ENCODE data around the gene GFOD1.

DNA sequence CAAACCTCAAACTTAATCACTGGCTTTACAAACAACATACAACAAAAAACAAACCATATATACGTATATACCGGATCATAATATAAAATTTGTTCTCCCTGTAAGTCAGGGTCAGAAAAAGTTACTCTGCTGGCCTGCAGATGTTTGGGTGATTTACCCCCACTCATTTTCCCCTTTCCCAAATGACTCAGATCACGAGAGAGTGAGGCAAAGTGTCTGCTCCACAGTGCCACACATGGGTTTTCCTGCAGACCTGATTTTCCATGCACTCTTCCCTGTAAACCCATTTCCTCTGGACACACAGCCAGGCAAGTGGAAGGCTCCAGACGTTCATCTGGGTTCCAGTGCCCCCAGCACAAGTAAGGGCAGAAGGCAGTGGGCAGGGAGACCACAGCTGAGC, 23.5 kb downstream of the GFOD1 start:
- TF ChIP-seq, protein P1, sequence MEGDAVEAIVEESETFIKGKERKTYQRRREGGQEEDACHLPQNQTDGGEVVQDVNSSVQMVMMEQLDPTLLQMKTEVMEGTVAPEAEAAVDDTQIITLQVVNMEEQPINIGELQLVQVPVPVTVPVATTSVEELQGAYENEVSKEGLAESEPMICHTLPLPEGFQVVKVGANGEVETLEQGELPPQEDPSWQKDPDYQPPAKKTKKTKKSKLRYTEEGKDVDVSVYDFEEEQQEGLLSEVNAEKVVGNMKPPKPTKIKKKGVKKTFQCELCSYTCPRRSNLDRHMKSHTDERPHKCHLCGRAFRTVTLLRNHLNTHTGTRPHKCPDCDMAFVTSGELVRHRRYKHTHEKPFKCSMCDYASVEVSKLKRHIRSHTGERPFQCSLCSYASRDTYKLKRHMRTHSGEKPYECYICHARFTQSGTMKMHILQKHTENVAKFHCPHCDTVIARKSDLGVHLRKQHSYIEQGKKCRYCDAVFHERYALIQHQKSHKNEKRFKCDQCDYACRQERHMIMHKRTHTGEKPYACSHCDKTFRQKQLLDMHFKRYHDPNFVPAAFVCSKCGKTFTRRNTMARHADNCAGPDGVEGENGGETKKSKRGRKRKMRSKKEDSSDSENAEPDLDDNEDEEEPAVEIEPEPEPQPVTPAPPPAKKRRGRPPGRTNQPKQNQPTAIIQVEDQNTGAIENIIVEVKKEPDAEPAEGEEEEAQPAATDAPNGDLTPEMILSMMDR (IDR thresholded peaks at IDR 0.05): no peak
- TF ChIP-seq, protein P2, sequence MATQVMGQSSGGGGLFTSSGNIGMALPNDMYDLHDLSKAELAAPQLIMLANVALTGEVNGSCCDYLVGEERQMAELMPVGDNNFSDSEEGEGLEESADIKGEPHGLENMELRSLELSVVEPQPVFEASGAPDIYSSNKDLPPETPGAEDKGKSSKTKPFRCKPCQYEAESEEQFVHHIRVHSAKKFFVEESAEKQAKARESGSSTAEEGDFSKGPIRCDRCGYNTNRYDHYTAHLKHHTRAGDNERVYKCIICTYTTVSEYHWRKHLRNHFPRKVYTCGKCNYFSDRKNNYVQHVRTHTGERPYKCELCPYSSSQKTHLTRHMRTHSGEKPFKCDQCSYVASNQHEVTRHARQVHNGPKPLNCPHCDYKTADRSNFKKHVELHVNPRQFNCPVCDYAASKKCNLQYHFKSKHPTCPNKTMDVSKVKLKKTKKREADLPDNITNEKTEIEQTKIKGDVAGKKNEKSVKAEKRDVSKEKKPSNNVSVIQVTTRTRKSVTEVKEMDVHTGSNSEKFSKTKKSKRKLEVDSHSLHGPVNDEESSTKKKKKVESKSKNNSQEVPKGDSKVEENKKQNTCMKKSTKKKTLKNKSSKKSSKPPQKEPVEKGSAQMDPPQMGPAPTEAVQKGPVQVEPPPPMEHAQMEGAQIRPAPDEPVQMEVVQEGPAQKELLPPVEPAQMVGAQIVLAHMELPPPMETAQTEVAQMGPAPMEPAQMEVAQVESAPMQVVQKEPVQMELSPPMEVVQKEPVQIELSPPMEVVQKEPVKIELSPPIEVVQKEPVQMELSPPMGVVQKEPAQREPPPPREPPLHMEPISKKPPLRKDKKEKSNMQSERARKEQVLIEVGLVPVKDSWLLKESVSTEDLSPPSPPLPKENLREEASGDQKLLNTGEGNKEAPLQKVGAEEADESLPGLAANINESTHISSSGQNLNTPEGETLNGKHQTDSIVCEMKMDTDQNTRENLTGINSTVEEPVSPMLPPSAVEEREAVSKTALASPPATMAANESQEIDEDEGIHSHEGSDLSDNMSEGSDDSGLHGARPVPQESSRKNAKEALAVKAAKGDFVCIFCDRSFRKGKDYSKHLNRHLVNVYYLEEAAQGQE (IDR thresholded peaks at IDR 0.05; ENCODE audit: insufficient read depth in 1 of 2, low read depth in 2 of 2, low read length in 1 of 2): no peak

All from Panc1 (cell line).